Mucosa of descending colon (tissue), 3 donors: Measurements from ENCODE around the gene TIMM17A. TPM values are rescaled to one million over a fixed set of nuclear protein-coding genes. Genes with fewer than 3 reads are reported as not detected.
A peak's percentile ranks its signal among the peaks of the same experiment; 100 is the strongest.
"Not testable (repeated sequence)": the region's sequence is repeated elsewhere in the genome, so short reads cannot be mapped to it uniquely, and the experiment has no call there.

ENCODE experiments used
- ATAC-seq: fragments of 200-7000 bp; cut with Tn5 transposase; one replicate; pipeline ENCODE4 v1.9.1; 2020; ENCODE audit warnings: mild to moderate bottlenecking, moderate library complexity
- DNase-seq, 3 donors: peaks; one replicate each; pipeline ENCODE4 v3.0.0-alpha.2; 2020
- H3K36me3 ChIP-seq: fragments of 200-600 bp; one replicate; pipeline ENCODE4 v1.8.0; 2021; ENCODE audit warnings: low read depth, mild to moderate bottlenecking
- H3K4me1 ChIP-seq: fragments of 200-600 bp; one replicate; pipeline ENCODE4 v1.8.0; 2021; ENCODE audit warnings: low read depth, mild to moderate bottlenecking
- H3K4me3 ChIP-seq: fragments of 200-600 bp; one replicate; pipeline ENCODE4 v1.8.0; 2021; ENCODE audit warnings: mild to moderate bottlenecking
- H3K9me3 ChIP-seq: fragments of 200-600 bp; one replicate; pipeline ENCODE4 v1.8.0; 2021; ENCODE audit warnings: mild to moderate bottlenecking
- intact Hi-C, 2 donors: fragments of 100-400 bp; cut with DNase I in 1 of 2; cut with micrococcal nuclease in 1 of 2; formaldehyde crosslinking; loops; one replicate each; pipeline versions ENCODE4 v1.11.0 to v1.11.1; 2022; cut with DNase I, micrococcal nuclease
- total RNA-seq, 3 donors: library from RNA; stranded (reverse); fragmentation: NEBNext Ultra II Directional in 2 of 3; extraction: Animal tissue kit (Norgen Biotek cat#: 25700) in 2 of 3; gene quantifications; one replicate each; pipeline versions ENCODE4 v1.2.1 to v1.2.4, GENCODE V29; 2021 to 2023
- TF ChIP-seq, protein P1 (sequence below): fragments of 200-600 bp; IDR thresholded peaks from one replicate; pipeline ENCODE4 v1.8.0; 2022; ENCODE audit warnings: antibody characterized with exemption, mild to moderate bottlenecking
- donor health status: DM: no; HTN: no; CAD: no; lungs with moderate emphysema.
- donor health status: DM: no; HTN: no; CAD: no.
- donor health status: DM: no; HTN: yes; CAD: no.

Gene TIMM17A
- total RNA-seq, 3 donors from 2014 or later, result 41.1 to 59.5 (median 49.9) TPM

DNA sequence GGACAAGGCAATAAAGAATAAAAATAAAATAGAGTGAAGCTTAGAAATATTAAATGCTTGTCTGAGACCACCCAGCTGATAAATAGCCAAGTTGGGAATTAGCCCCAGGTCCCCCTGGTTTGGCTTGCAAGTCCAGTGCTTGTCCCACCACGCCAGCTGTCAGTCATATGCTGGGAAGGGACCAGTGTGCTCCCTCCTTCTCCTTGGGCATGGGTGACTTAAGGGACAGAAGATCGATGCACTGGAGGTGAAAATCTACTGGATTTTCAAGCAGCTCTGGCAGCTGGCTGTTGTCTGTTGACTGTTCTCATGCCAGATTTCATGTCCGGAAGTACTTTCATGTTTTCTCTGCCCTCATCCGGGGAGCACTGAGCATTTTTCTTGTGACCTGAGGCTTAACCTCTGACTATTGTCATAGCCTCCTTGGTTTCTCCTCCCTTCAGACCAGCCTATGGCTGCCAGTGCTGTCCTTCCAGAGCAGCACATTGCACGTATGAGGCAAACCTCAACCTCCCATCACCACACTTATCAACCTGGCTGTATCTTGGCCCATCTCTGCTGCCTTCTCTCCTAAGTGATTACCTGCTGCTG is 21.4 kb upstream of the TIMM17A start:
- Histone ChIP-seq H3K4me1 (no peaks in the 10 kb centered on the region), H3K36me3 (no peaks in the 10 kb centered on the region), H3K4me3 (no peak overlapping the region), H3K9me3 (no peaks in the 10 kb centered on the region)
- no peak for ATAC-seq
- no peak for DNase-seq
- intact Hi-C loops, result no loop called here
- TF ChIP-seq, protein P1, sequence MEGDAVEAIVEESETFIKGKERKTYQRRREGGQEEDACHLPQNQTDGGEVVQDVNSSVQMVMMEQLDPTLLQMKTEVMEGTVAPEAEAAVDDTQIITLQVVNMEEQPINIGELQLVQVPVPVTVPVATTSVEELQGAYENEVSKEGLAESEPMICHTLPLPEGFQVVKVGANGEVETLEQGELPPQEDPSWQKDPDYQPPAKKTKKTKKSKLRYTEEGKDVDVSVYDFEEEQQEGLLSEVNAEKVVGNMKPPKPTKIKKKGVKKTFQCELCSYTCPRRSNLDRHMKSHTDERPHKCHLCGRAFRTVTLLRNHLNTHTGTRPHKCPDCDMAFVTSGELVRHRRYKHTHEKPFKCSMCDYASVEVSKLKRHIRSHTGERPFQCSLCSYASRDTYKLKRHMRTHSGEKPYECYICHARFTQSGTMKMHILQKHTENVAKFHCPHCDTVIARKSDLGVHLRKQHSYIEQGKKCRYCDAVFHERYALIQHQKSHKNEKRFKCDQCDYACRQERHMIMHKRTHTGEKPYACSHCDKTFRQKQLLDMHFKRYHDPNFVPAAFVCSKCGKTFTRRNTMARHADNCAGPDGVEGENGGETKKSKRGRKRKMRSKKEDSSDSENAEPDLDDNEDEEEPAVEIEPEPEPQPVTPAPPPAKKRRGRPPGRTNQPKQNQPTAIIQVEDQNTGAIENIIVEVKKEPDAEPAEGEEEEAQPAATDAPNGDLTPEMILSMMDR, result no peak

DNA sequence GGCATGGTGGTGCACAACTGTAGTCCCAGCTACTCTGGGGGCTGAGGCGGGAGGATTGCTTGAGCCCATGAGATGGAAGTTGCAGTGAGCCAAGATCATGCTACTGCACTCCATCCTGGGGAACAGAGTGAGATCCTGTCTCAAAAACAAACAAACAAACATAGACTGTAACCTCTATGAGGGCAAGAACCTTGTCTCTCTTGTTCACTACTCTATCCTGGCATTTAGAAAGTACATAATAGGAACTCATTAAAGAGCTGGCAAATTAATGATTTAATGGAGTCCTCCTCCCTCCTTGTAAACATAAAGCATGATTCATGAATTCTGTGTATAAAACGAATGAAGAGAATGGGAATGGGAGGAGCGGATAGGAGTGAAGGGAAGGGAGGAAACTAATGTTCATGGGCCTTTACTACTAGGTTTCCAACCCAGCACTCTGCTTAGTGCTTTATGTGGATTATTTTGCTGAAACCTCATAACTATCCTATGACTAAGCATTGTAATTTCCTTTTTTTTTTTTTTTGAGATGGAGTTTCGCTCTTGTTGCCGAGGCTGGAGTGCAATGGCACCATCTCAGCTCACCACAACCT is 17.6 kb upstream of the TIMM17A start:
- Histone ChIP-seq H3K4me3 (no peak overlapping the region), H3K4me1 (no peaks in the 10 kb centered on the region), H3K9me3 (no peaks in the 10 kb centered on the region), H3K36me3 (no peaks in the 10 kb centered on the region)
- ATAC-seq, result peak; percentile 46
- no peak for DNase-seq
- TF ChIP-seq, protein P1, result no peak
- intact Hi-C loops, result no loop called here

GRCh38 chr1:201938440-201939035 is 16.8 kb upstream of the TIMM17A start:
- DNase-seq, result no peak
- Histone ChIP-seq H3K36me3 (no peaks in the 10 kb centered on the region), H3K4me3 (no peak overlapping the region), H3K4me1 (no peaks in the 10 kb centered on the region), H3K9me3 (no peaks in the 10 kb centered on the region)
- intact Hi-C loops, result no loop called here
- TF ChIP-seq, protein P1, result no peak
- no peak for ATAC-seq

GRCh38 chr1:201939148-201939547 is 16.2 kb upstream of the TIMM17A start:
- no peak for ATAC-seq
- Histone ChIP-seq H3K9me3 (no peaks in the 10 kb centered on the region), H3K4me1 (no peaks in the 10 kb centered on the region), H3K4me3 (no peak overlapping the region), H3K36me3 (no peaks in the 10 kb centered on the region)
- no peak for DNase-seq
- TF ChIP-seq, protein P1, result no peak
- intact Hi-C loops, result no loop called here

- DNase-seq (no peak), ATAC-seq (no peak)
- no peaks in the 10 kb centered on the region for H3K4me1 ChIP-seq
- intact Hi-C loops, result no loop called here
- H3K9me3 ChIP-seq, result no peaks in the 10 kb centered on the region
- H3K36me3 ChIP-seq, result no peaks in the 10 kb centered on the region
- TF ChIP-seq, protein P1, result no peak
- no peak overlapping the region for H3K4me3 ChIP-seq
Observed at GRCh38 chr1:201939574-201939973, 15.7 kb upstream of the TIMM17A start.

- H3K4me3 ChIP-seq, ATAC-seq, H3K9me3 ChIP-seq, DNase-seq, H3K4me1 ChIP-seq, H3K36me3 ChIP-seq, intact Hi-C loops: not testable (repeated sequence)
Observed at GRCh38 chr1:201940316-201940715, 15.0 kb upstream of the TIMM17A start.
